ENCODE data around the gene PTH1R. TPM values are rescaled to one million over a fixed set of nuclear protein-coding genes. Genes with fewer than 3 reads are reported as not detected.

PTH1R gene
- total RNA-seq, 1 donor from 2014 or later, result 15.4 TPM

DNA sequence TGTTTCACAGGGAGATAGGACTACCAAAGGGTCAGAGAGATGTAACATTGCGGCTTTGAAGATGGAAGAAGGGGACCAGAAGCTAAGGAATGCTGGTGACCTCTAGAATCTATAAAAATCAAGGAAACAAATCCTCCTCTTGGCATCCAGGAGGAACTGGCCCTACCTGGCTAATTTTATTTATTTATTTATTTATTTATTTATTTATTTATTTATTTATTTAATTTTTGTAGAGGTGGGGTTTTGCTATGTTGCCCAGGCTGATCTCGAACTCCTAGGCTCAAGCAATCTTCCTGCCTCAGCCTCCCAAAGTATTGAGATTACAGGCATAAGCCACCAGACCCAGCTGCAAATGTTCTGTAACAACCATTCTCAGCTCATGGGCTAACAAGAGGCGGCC, 34.0 kb upstream of the PTH1R start:
- TF ChIP-seq, protein P1, sequence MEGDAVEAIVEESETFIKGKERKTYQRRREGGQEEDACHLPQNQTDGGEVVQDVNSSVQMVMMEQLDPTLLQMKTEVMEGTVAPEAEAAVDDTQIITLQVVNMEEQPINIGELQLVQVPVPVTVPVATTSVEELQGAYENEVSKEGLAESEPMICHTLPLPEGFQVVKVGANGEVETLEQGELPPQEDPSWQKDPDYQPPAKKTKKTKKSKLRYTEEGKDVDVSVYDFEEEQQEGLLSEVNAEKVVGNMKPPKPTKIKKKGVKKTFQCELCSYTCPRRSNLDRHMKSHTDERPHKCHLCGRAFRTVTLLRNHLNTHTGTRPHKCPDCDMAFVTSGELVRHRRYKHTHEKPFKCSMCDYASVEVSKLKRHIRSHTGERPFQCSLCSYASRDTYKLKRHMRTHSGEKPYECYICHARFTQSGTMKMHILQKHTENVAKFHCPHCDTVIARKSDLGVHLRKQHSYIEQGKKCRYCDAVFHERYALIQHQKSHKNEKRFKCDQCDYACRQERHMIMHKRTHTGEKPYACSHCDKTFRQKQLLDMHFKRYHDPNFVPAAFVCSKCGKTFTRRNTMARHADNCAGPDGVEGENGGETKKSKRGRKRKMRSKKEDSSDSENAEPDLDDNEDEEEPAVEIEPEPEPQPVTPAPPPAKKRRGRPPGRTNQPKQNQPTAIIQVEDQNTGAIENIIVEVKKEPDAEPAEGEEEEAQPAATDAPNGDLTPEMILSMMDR (IDR thresholded peaks at IDR 0.05), result no peak
- no peak overlapping the region for H3K27ac Mint-ChIP-seq (ENCODE audit: unreplicated experiment)
- no peak for DNase-seq (ENCODE audit: extremely low spot score, unreplicated experiment)
- peaks cover 6% of the 10 kb centered on the region for H3K36me3 Mint-ChIP-seq (ENCODE audit: unreplicated experiment)
- peaks cover 34% of the 10 kb centered on the region for H3K4me1 Mint-ChIP-seq (ENCODE audit: unreplicated experiment)
- H3K27me3 Mint-ChIP-seq (ENCODE audit: unreplicated experiment), result peaks cover 14% of the 10 kb centered on the region
- peaks cover 43% of the 10 kb centered on the region for H3K9me3 Mint-ChIP-seq (ENCODE audit: unreplicated experiment)
- H3K4me3 Mint-ChIP-seq (ENCODE audit: unreplicated experiment), result no peak overlapping the region

DNA sequence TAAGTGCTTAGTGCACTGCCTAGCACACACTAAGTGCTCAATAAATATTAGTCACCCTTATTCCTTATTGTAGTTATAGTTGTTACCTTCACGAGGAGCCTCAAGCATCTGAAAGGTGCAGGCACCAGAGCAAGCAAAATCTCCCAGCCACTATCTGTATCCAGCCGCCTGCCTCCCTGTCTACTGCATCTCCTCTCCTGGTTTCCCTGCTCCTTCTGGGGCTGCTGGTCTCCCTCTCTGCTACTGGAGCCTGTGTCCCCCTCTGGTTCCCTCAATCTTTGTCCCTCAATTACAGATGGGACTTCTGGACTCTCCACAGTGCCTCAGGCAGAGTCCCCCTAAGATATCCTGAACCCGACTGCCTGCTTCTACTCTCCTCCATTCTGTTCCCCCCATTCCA, 33.1 kb upstream of the PTH1R start:
- Mint-ChIP-seq H3K4me3 (ENCODE audit: unreplicated experiment) (no peak overlapping the region), H3K36me3 (ENCODE audit: unreplicated experiment) (peaks cover 6% of the 10 kb centered on the region), H3K9me3 (ENCODE audit: unreplicated experiment) (peaks cover 35% of the 10 kb centered on the region), H3K4me1 (ENCODE audit: unreplicated experiment) (peaks cover 43% of the 10 kb centered on the region), H3K27ac (ENCODE audit: unreplicated experiment) (peak overlapping the region; percentile 9), H3K27me3 (ENCODE audit: unreplicated experiment) (peaks cover 14% of the 10 kb centered on the region)
- TF ChIP-seq, protein P1 (IDR thresholded peaks at IDR 0.05), result no peak
- no peak for DNase-seq (ENCODE audit: extremely low spot score, unreplicated experiment)

DNA sequence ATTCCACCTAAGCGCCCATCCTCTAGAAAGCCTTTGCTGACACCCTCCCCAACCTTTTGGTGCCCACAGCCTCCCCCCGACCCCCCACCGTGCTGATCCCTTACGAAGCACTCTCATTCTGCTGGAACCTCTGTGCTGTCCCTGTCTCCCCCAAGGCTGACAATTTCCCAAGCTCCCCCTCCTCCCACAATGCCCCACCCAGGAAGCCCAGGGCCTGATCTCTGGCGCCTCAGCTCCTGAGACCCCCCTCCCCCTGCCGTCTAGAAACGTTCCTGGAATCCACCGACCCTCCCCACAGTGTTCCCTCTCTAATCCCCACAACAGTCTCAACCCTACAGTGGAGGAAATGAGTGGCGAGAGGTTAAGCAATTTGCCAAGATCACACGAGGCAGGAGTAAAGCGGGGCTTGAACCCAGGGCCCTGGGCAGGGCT, 32.6 kb upstream of the PTH1R start:
- DNase-seq (ENCODE audit: extremely low spot score, unreplicated experiment), result no peak
- H3K9me3 Mint-ChIP-seq (ENCODE audit: unreplicated experiment), result peaks cover 34% of the 10 kb centered on the region
- peaks cover 14% of the 10 kb centered on the region for H3K27me3 Mint-ChIP-seq (ENCODE audit: unreplicated experiment)
- TF ChIP-seq, protein P1 (IDR thresholded peaks at IDR 0.05), result no peak
- H3K4me1 Mint-ChIP-seq (ENCODE audit: unreplicated experiment), result peaks cover 45% of the 10 kb centered on the region
- peak overlapping the region; percentile 84 for H3K27ac Mint-ChIP-seq (ENCODE audit: unreplicated experiment)
- H3K36me3 Mint-ChIP-seq (ENCODE audit: unreplicated experiment), result peaks cover 6% of the 10 kb centered on the region
- H3K4me3 Mint-ChIP-seq (ENCODE audit: unreplicated experiment), result peak overlapping the region; percentile 65

DNA sequence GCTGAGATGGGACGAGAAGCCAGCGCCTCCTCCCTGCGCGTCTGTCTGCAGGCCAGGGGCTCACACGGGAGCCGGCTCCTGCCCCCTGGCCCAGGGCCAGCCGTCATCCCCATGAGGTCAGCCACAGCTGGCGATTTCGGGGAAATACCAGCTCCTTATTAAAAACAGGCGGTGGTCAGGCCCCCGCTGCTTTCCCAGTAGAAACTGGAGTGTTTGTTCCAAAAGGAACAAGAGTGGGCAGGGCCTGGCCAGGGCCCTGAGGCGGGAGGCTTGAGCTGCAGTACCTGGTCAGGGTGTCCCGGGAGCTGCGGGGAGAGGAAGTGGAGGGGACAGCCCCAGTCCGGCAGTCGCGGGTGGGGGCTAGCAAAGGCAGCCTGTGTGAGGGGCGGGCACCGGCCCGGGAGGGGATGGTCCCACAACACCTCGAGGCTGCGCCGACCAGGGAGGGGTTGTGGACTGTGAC, 32.1 kb upstream of the PTH1R start:
- peaks cover 45% of the 10 kb centered on the region for H3K4me1 Mint-ChIP-seq (ENCODE audit: unreplicated experiment)
- peaks cover 13% of the 10 kb centered on the region for H3K27me3 Mint-ChIP-seq (ENCODE audit: unreplicated experiment)
- H3K27ac Mint-ChIP-seq (ENCODE audit: unreplicated experiment), result peak overlapping the region; percentile 84
- H3K36me3 Mint-ChIP-seq (ENCODE audit: unreplicated experiment), result peaks cover 6% of the 10 kb centered on the region
- peak overlapping the region; percentile 65 for H3K4me3 Mint-ChIP-seq (ENCODE audit: unreplicated experiment)
- peak; percentile 98 for DNase-seq (ENCODE audit: extremely low spot score, unreplicated experiment)
- TF ChIP-seq, protein P1 (IDR thresholded peaks at IDR 0.05), result no peak
- H3K9me3 Mint-ChIP-seq (ENCODE audit: unreplicated experiment), result peaks cover 31% of the 10 kb centered on the region

DNA sequence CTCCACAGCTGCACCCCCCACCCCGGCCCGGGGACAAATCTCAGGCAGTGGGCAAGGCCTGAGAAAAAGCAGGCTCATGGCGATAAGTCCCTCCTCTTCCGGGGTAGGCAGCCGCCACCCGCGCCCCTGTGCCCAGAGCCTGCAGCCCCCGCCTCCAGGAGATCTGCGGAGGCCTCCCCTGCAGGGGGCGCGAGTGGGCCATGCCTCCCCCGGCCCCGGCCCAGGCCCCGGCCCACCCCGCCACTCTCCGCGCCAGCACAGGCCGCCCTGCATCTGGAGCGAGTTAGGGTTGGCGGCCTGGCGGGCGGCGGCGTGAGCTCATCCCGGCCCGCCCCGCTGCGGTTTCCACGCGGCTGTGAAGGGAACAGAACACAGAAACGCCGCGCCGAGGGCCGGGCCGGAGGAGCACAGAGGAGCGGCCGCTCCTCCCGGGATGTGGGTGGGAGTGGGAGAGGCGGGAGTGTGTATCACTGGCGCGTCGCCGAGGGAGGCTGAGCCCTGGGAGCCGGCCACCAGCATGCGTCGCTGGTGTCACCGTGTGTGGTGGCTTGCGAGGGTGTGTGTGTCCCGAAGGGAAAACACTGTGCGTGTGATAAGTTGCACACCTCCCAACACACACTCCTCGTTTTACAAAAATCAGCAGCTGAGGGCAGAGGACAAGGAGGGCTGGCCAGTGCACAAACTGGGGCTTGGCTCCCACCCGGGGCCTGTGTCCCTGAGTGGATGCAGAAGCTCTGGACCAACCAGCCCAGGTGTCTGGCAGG, 31.5 kb upstream of the PTH1R start:
- TF ChIP-seq, protein P1 (IDR thresholded peaks at IDR 0.05), result peak; percentile 68
- Mint-ChIP-seq H3K9me3 (ENCODE audit: unreplicated experiment) (peaks cover 25% of the 10 kb centered on the region), H3K4me3 (ENCODE audit: unreplicated experiment) (peak overlapping the region; percentile 22), H3K36me3 (ENCODE audit: unreplicated experiment) (peaks cover 6% of the 10 kb centered on the region), H3K27ac (ENCODE audit: unreplicated experiment) (peak overlapping the region; percentile 60), H3K27me3 (ENCODE audit: unreplicated experiment) (peaks cover 12% of the 10 kb centered on the region), H3K4me1 (ENCODE audit: unreplicated experiment) (peaks cover 45% of the 10 kb centered on the region)
- peak; percentile 93 for DNase-seq (ENCODE audit: extremely low spot score, unreplicated experiment)

Measured in osteocyte (in vitro differentiated cells).